HepG2 (cell line): ENCODE measurements around the gene MST1. TPM values are rescaled to one million over a fixed set of nuclear protein-coding genes. Genes with fewer than 3 reads are reported as not detected.

Experiments used
- ATF1 ChIP-seq: IDR thresholded peaks from 2 replicates; pipeline ENCODE4 v1.6.1; 2016; ENCODE audit warnings: mild to moderate bottlenecking, control low read depth
- BRCA1 ChIP-seq: sonication (generic); formaldehyde crosslinking; IDR thresholded peaks from 2 replicates; pipeline ENCODE4 v1.4.0; 2020; ENCODE audit warnings: missing genetic modification reagents
- DDIT3 ChIP-seq: sonication (generic); formaldehyde crosslinking; IDR thresholded peaks from 2 replicates; pipeline ENCODE4 v1.4.0; 2020; ENCODE audit warnings: mild to moderate bottlenecking, missing genetic modification reagents
- HOXA3 ChIP-seq: sonication (generic); formaldehyde crosslinking; IDR thresholded peaks from 2 replicates; pipeline ENCODE4 v1.5.0; 2020; ENCODE audit warnings: missing genetic modification reagents
- KAT7 ChIP-seq: IDR thresholded peaks from 2 replicates; pipeline ENCODE4 v1.6.1; 2018; ENCODE audit warnings: borderline replicate concordance, missing compliant biosample characterization
- NCOA5 ChIP-seq: sonication (generic); formaldehyde crosslinking; IDR thresholded peaks from 2 replicates; pipeline ENCODE4 v1.4.0; 2020; ENCODE audit warnings: missing genetic modification reagents
- NFIC ChIP-seq: IDR thresholded peaks from 2 replicates; pipeline ENCODE4 v1.6.1; 2012; ENCODE audit warnings: mild to moderate bottlenecking, low read length, inconsistent platforms
- PITX1 ChIP-seq: sonication (generic); formaldehyde crosslinking; IDR thresholded peaks from 2 replicates; pipeline ENCODE4 v1.5.1; 2020; ENCODE audit warnings: mild to moderate bottlenecking, missing genetic modification reagents
- SCMH1 ChIP-seq: sonication (generic); formaldehyde crosslinking; IDR thresholded peaks from 2 replicates; pipeline ENCODE4 v1.9.0; 2021; ENCODE audit warnings: missing genetic modification reagents, mild to moderate bottlenecking, borderline replicate concordance
- TGIF2 ChIP-seq: IDR thresholded peaks from 2 replicates; pipeline ENCODE4 v1.6.1; 2016; ENCODE audit warnings: control low read depth, missing compliant biosample characterization
- THRA ChIP-seq: sonication (generic); formaldehyde crosslinking; IDR thresholded peaks from 2 replicates; pipeline ENCODE4 v1.4.0; 2020; ENCODE audit warnings: missing genetic modification reagents, borderline replicate concordance
- ZNF121 ChIP-seq: sonication (generic); formaldehyde crosslinking; IDR thresholded peaks from 2 replicates; pipeline ENCODE4 v1.5.0; 2020; ENCODE audit warnings: mild to moderate bottlenecking, missing genetic modification reagents
- ZNF646 ChIP-seq: sonication (generic); formaldehyde crosslinking; IDR thresholded peaks from 2 replicates; pipeline ENCODE4 v1.9.0; 2021; ENCODE audit warnings: mild to moderate bottlenecking, missing genetic modification reagents
- ZNF672 ChIP-seq: sonication (generic); formaldehyde crosslinking; IDR thresholded peaks from 2 replicates; pipeline ENCODE4 v1.8.1; 2022; ENCODE audit warnings: missing genetic modification reagents
- ZNF761 ChIP-seq: sonication (generic); formaldehyde crosslinking; conservative IDR thresholded peaks from 2 replicates; pipeline ENCODE4 v1.4.0; 2020; ENCODE audit warnings: mild to moderate bottlenecking, missing genetic modification reagents
- polyA plus RNA-seq, 8 experiments: library from polyadenylated mRNA; depleted of rRNA in 3 of 8; stranded (reverse) in 7 of 8; unstranded in 1 of 8; fragments of >200 nt; fragmentation: Illumina TruSeq in 4 of 8; extraction: Trizol in 4 of 8; gene quantifications; 2 replicates each; pipeline versions ENCODE4 v1.2.1 to v1.2.3, GENCODE V29; 2011 to 2016; ENCODE audit warnings: low read depth in 4 of 8, missing spikeins in 1 of 8, mixed read lengths in 1 of 8; ENCODE audit not compliant: insufficient read depth in 1 of 8
- total RNA-seq, 5 experiments: library from RNA; depleted of rRNA; stranded (reverse); fragments of >200 nt; fragmentation: Illumina TruSeq; extraction: Trizol; gene quantifications; 2 replicates each; pipeline ENCODE4 v1.2.3, GENCODE V29; 2016; ENCODE audit warnings: low read depth in 1 of 5
- TF ChIP-seq, protein P1 (sequence below), 2 experiments: sonication (generic) in 1 of 2; formaldehyde crosslinking in 1 of 2; IDR thresholded peaks; 2 replicates each; pipeline versions ENCODE4 v1.4.0 to v1.6.1; 2016 to 2020; ENCODE audit warnings: borderline replicate concordance in 1 of 2, low read depth in 1 of 2, mild to moderate bottlenecking in 1 of 2, missing genetic modification reagents in 1 of 2

MST1 gene
- total and polyA plus RNA-seq, 2 of the 13 experiments (the other 11 are each of a cell fraction or from before 2014, with no cell fraction given): 189 to 452 TPM

GRCh38 chr3:49668414-49668797 lies 20.9 kb downstream of the MST1 start (continued):
- no peak for TF ChIP-seq NFIC
- peak; percentile 38; the same call in 1 of the 2 replicates for TF ChIP-seq PITX1 (CRISPR knock-in tag)
- TF ChIP-seq ATF1 (CRISPR knock-in tag): no peak
- peak; percentile 65 for TF ChIP-seq HOXA3 (CRISPR knock-in tag)
- peak; percentile 79; the same call in 1 of the 2 replicates for TF ChIP-seq THRA (CRISPR knock-in tag)
- TF ChIP-seq BRCA1 (CRISPR knock-in tag): no peak
- no peak for TF ChIP-seq NCOA5 (CRISPR knock-in tag)
- TF ChIP-seq, protein P1, sequence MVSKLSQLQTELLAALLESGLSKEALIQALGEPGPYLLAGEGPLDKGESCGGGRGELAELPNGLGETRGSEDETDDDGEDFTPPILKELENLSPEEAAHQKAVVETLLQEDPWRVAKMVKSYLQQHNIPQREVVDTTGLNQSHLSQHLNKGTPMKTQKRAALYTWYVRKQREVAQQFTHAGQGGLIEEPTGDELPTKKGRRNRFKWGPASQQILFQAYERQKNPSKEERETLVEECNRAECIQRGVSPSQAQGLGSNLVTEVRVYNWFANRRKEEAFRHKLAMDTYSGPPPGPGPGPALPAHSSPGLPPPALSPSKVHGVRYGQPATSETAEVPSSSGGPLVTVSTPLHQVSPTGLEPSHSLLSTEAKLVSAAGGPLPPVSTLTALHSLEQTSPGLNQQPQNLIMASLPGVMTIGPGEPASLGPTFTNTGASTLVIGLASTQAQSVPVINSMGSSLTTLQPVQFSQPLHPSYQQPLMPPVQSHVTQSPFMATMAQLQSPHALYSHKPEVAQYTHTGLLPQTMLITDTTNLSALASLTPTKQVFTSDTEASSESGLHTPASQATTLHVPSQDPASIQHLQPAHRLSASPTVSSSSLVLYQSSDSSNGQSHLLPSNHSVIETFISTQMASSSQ (IDR thresholded peaks at IDR 0.05; ENCODE audit: low read depth): no peak
- TF ChIP-seq, protein P1 (CRISPR knock-in tag; IDR thresholded peaks at IDR 0.05; ENCODE audit: borderline replicate concordance): no peak; the same call in 1 of the 2 replicates
- TF ChIP-seq ZNF121 (CRISPR knock-in tag): peak; percentile 35; the same call in 1 of the 2 replicates
- TF ChIP-seq SCMH1 (CRISPR knock-in tag): no peak
- 0 out of 2 replicates have a peak, but pooled peaks have one; percentile 38 for TF ChIP-seq KAT7 (CRISPR knock-in tag)
- TF ChIP-seq ZNF761 (CRISPR knock-in tag): no peak
- TF ChIP-seq ZNF672: no peak
- TF ChIP-seq TGIF2 (CRISPR knock-in tag): no peak
- TF ChIP-seq ZNF646: no peak
- TF ChIP-seq DDIT3 (CRISPR knock-in tag): no peak
